ENCODE data around the gene LCP2.

LCP2 gene

DNA sequence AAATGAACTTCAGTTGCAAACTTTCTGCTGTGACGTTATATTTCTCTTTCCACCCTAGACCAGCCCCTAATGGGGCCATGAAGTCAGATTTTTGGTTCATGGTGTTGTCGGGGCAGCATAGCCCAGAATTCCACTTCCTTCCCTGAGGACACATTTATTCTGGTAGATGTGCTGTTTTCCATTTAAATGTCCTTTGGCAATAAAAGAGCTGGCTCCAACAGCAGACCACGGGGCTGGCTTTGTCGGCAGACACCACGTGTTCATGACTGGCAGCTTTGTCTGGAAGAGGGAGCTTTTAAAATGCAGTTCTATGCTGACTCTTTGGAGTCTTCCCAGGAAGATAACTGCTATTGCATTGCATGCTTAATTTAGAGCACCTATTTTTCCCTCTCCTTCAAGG, 17.6 kb upstream of the LCP2 start:
- no peak for DNase-seq (ENCODE audit: low spot score)

GRCh38 chr5:170314541-170315095, 17.0 kb upstream of the LCP2 start:
- no peak for DNase-seq (ENCODE audit: low spot score)

GRCh38 chr5:170313816-170314215, 16.2 kb upstream of the LCP2 start:
- DNase-seq (ENCODE audit: low spot score) = no peak

DNA sequence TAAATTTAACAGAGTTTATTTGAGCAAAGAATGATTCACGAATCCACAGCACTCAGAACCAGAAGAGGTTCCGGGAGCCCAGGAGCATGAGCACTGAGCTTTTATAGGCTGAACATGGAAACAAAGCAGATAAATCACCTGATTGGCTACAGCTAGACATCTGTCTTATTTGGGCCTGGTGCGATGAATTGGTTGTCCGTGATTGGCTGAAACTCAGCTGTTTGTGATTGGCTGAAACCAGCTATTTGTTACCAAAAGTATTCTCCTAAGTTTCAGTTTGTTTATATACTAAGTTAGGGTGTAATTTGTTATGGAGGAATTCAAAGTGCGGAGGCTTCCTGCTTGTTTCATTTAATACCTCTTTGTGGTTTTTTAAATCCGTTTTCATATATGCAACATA, 15.8 kb upstream of the LCP2 start:
- DNase-seq (ENCODE audit: low spot score) = no peak

DNA sequence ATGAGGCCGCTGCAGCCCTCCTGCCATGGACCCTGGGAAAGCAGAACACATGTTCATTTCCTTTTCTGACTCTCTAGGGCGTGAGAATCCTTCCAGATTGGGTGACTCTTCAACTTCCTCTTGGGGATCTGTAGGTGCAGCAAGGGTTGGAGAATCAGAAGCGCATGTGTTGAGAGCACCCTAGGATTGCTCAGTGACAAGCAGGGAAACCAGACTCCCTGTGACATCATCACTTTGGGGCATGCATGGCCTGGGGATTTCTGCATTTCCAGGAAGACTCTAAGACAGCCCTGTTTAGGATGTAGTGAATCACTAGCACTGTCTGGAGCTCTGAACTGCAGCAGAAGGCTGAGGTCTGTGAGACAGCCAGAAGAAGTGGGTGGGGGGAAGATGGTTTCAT, 15.1 kb upstream of the LCP2 start:
- DNase-seq (ENCODE audit: low spot score) = no peak

DNA sequence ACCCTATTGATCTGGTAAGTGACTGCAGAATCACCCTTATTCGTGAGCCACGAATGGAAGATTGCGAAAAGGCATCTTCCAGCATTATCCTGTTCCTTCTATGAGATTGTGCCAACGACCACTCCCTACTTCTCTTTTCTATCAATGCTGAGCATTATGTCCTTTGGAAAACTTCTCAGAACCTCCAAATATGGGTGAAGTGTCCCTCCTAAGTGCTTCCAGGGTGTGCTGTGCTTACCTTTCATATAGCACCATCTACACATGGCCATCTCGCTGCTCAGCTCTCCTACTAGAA, 14.7 kb upstream of the LCP2 start:
- DNase-seq (ENCODE audit: low spot score) = no peak

DNA sequence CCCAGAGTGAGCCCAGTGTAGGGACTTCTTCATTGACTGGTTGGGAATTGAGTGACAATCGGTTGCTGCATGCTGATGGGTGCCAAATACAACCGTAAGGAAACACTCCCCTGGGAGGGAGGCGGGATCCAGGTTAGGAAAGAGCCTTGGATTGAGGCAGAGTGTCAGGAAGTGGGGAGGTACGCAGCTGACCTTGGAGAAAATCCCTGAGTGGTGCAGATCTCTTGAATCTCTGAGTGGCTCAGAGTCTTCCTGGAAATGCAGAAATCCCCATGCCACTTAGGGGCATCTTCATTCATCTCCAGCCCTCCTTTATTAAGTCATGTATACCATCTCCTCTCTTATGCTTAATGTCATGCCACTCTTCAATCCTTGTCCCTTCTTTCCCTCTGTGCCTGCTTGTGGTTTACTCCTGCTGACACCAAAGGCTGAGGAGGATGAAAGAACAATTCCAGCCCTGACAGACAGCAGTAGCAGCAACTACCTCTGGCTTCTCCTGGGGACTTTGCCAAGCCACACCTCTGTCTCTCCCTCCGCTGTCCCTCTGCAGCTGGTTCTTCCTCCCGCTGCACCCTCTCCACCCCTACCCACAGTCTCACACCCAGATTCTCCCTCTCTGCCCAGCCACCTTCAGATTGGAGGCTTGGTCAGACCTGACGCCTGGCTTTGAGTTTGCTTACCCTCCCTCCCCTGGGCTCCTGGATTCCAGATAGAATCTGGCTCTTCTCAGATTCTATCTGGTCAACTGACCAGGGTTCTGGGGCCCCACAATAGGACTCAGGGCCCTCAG, 14.1 kb upstream of the LCP2 start:
- no peak for DNase-seq (ENCODE audit: low spot score)

DNA sequence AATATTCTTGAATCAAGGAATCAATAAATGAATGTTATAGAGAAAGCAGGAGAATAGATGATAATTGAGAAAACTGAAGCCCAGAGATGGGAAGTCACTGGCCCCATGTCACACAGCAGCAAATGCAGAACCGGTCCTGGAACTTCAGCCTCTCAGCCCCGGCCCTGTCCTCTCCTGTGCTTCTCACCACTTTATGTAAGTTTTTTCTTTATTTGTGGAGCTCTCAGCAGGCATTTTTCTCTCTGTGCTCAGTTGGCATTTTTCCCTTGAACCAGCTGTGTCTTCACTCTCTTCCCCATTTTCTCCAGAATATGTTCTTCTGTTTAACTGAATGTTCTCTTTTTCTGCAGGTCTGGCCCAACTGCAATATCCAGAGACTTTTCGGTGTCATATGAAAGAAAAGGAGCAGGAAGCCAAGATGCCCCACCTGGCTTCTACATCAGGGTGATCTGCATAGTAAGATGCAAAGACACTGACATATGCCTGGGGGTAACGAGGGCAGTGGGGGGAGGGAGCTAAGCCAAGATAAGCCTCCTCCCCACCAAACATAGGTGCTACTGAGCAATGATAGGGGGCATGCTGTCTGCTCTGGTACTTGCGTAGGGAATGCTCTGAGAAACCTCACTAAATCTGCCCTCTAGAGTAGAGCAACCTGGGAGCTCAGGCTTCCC, 12.8 kb upstream of the LCP2 start:
- DNase-seq (ENCODE audit: low spot score) = no peak

DNA sequence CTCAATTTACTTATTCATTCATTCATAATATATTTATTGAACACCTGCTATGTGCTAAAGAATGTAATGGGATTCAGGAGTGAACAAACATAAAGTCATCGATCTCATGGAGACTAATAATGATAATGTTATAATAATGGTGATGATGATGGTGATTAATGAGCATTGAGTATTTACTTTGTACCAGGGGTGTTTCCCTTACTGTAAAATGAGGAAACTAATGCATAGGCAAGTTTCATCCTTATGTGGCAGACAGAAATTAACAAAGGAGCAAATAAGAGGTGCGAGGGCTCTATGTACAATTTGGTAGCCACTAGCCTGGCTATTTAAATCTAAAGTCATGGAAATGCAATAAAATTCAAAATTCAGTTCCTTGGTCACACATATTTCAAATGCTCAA, 11.1 kb upstream of the LCP2 start:
- no peak for DNase-seq (ENCODE audit: low spot score)

DNA sequence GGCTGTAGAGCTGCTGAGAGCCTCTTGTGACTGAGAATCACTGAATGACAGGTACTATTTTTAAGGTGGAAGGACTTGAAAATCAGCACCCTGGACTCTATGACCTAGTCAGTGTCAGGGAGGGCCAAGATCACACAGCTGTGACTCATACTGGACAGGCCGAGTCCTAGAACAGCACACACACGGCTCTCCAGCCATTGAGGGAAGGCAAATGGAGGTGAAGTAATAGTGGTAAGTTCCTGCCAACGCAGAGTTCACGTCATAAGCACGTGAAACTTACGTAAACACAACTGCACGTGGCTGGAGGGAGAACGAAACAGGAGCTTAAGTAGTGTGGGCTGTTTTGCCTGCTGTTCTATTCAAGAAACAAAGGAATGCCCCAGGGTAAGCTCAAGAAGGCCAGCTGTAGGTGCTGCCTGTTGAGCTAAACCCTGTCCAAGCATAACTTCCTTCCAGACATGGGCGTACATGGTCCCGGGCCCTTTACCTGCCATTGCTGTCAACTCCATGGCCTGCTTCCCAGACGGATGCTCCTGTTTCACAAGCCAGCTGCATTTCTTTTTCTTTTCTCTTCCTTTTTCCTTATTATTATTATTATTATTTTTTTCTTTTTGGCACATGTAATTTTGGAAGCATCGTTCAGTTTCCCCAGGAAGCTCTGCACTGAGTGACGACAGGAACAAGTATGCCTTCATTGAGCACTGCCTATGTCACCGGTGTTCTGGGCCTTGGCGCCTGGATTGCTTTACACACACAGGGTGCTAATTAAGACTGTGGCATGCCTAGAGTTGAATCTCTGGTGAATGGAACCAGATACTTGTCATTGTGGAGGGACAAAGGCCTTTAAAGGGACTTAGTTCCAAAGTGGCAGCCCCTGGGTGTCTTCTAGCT, 10.2 kb upstream of the LCP2 start:
- DNase-seq (ENCODE audit: low spot score) = no peak

GRCh38 chr5:170306381-170306831, 8.8 kb upstream of the LCP2 start:
- no peak for DNase-seq (ENCODE audit: low spot score)

DNA sequence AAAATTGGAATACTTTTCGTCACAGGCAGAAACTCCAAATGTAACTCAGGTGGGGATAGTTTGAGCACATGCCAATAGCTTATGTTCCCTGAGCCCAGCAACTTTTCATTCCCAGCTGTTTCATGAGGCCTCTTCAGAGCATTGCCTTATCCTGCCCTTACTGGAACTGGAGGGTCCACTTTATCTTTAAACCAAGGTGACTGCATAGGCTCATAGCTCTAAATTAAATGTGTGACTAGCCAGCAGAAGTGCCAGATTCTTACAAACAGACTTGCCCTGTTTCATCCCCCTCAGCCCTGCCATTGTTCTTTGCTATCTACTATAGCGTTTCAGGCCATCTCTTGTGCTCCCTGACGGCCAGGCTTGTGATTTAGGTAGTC, 8.1 kb upstream of the LCP2 start:
- DNase-seq (ENCODE audit: low spot score) = no peak

DNA sequence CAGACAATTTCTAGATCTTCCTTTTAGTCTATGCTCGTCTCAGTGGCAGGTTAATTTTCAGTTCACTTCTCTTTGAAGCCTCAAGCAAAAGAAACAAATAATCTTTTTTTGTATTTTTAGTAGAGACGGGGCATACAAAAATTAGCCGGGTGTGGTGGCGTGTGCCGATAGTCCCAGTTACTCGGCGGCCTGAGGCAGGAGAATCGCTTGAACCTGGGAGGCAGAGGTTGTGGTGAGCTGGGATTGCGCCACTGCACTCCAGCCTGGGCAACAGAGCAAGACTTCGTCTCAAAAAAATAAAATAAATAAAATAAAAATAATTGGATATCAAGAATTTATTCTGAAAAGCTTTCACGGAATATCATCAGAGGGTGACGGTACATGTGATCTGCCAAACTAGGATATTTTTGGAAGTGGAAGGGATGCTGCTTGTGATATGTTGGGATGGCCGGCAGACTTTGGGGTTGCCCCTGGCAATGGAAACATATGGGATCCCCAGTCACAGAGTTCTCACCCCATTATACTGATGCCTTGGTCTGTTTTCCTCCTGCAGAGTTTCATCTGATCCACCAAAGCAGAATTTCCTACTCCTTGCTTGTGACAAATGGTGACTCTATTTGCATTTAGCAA, 7.6 kb upstream of the LCP2 start:
- DNase-seq (ENCODE audit: low spot score) = no peak

- DNase-seq (ENCODE audit: low spot score) = no peak
Measured at GRCh38 chr5:170303549-170303948, 6.0 kb upstream of the LCP2 start.

- no peak for DNase-seq (ENCODE audit: low spot score)
Measured at GRCh38 chr5:170302653-170303501, 5.3 kb upstream of the LCP2 start.

DNA sequence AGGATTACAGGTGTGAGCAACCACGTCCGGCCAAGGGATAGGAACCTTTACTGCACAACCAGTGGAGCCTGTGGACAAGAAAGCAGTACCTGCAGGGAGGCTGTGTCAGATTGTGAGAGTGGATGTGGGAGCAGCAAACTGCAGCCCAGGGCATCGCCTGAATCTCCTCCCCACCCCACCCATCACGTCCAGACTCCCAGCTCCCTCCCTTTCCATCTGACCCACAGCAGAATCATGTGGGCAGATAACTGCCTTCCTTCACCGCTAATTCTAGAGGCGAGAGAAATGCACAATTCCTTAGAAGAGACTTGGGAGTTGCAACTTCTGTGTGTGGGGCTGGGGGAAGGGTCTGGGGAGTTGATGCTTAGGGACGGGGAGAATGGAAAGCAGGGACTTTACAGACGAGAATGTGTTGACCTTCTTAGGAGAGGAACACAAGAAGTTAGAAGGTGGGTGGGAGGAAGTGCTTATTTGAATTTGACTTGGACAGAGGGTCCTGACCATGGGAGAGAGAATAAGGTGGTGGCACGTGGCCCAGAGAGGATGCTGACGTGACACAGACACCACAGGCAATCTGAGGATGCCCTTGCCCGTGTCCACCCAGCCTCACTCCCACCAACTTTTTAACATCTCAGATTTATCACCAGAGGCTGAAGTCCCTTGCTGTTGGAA, 4.5 kb upstream of the LCP2 start:
- DNase-seq (ENCODE audit: low spot score) = no peak

GRCh38 chr5:170301149-170301548, 3.6 kb upstream of the LCP2 start:
- DNase-seq (ENCODE audit: low spot score) = no peak

DNA sequence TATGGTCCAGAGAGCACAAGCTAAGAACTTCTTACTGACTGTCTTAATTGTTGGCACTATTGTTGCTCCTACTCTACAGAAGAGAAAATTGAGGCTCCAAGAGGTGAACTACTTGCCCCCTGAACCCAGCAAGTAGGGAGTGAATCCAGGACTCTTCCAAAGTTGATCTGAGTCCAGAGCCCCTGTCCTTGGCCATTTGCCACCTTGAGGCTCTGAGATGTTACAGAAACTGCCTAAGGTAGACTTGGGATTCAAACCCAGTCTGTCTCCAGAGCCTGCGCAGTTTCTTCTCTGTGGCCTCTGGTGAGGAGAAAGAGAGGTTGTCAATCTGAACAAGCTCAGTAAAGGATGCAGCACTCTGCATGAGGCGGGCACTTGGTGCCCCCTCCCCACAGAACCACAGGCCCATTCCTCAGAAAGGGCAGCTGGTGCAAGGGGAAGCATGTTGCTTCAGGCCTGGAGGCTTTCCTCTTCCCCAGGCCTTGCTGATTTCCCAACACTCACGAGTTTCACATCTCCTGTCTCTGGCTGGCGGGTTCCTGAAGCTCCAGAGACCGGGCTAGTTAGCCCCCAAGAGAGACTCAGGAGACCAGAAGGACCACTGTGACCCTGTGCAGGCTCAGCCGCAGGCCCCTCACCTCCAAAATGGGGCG, 2.9 kb upstream of the LCP2 start:
- no peak for DNase-seq (ENCODE audit: low spot score)

DNA sequence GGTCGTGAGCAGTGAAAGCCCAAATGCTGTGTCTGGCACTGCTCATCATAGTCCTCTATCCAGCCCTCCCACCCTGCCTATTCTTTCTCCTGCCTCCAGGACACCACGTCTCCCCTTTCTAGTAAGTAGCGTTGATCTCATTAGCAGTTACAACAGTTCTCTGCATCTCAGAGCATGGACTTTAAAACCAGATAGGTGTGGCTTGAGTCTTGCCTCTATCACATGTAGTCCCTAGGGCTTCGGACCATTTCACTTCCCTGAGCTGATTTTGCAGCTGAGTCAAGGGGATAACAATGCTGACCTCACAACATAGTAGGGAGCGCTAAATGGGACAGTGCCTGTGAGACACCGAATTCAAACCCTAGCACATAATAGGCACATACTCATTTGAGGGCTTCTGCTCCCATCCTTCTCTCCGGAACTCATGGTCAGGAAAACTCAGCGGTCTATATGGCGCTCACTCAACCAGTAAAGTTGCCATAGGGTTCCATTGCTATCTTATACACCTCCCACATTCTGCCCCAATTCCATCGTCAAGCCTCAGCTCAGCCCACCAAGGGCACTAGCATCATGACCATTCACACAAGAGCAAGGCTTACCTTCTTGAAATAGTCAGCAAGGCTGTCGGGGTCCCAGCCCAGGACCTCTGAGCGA, 515 bp downstream of the LCP2 start:
- no peak for DNase-seq (ENCODE audit: low spot score)
